Measurements from ENCODE around the gene SELENOS.

DNA sequence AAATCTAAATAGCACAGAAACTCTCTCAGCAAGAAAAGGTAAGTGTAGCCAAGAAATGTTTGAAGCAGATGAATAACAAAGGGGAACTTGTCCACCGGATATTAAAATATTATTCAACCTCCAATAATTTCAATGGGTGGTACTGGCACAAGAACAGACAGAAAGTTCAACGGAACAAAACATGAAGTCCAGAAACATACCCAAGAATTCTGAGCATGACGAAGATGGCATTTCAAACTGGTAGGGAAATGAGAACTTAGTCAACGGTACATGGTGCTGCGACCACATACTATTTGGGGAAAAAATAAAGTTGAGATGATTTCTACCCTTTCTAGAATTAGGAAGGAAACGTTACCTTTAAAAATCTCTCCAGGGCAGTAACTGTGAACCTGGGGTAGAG, 30.9 kb downstream of the SELENOS start:
- TF ChIP-seq, protein P1, sequence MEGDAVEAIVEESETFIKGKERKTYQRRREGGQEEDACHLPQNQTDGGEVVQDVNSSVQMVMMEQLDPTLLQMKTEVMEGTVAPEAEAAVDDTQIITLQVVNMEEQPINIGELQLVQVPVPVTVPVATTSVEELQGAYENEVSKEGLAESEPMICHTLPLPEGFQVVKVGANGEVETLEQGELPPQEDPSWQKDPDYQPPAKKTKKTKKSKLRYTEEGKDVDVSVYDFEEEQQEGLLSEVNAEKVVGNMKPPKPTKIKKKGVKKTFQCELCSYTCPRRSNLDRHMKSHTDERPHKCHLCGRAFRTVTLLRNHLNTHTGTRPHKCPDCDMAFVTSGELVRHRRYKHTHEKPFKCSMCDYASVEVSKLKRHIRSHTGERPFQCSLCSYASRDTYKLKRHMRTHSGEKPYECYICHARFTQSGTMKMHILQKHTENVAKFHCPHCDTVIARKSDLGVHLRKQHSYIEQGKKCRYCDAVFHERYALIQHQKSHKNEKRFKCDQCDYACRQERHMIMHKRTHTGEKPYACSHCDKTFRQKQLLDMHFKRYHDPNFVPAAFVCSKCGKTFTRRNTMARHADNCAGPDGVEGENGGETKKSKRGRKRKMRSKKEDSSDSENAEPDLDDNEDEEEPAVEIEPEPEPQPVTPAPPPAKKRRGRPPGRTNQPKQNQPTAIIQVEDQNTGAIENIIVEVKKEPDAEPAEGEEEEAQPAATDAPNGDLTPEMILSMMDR (IDR thresholded peaks at IDR 0.05) = no peak
- TF ChIP-seq POLR2A (IDR thresholded peaks at IDR 0.05; ENCODE audit: low read depth) (no peak), EP300 (IDR thresholded peaks at IDR 0.05) (no peak)

Measured in esophagus muscularis mucosa (tissue), 4 donors.